Lung microvascular endothelial cell (primary cell): Measurements from ENCODE around the gene STAT1. TPM values are rescaled to one million over a fixed set of nuclear protein-coding genes. Genes with fewer than 3 reads are reported as not detected.
A peak's percentile ranks its signal among the peaks of the same experiment; 100 is the strongest.

ENCODE experiments used
- DNase-seq, 2 donors: peaks; one replicate each; pipeline versions ENCODE4 v3.0.0 to v3.0.0-alpha.2; 2010; ENCODE audit warnings: low read depth in 2 of 2
- total RNA-seq: library from RNA; depleted of rRNA; stranded (reverse); fragments of >200 nt; gene quantifications from 2 replicates; pipeline ENCODE4 v1.2.1, GENCODE V29; 2014

Gene STAT1
- 68.9 and 124 TPM in 2 replicates for total RNA-seq

- DNase-seq: peak; percentile 93 to 95
Measured at GRCh38 chr2:191013932-191014652, at the start of gene STAT1. STAT1 (minus strand) TSS chr2:191014171; CDS start chr2:191010003, 4,168 bp downstream.

GRCh38 chr2:191063584-191063983 lies 49.6 kb upstream of the STAT1 start:
- DNase-seq: no peak

- DNase-seq: no peak
Measured at GRCh38 chr2:191061381-191061980, 47.5 kb upstream of the STAT1 start.

- no peak for DNase-seq
Measured at GRCh38 chr2:191059308-191059707, 45.3 kb upstream of the STAT1 start.

GRCh38 chr2:191056228-191056627 lies 42.3 kb upstream of the STAT1 start:
- DNase-seq: no peak

GRCh38 chr2:191053256-191053655 lies 39.3 kb upstream of the STAT1 start:
- no peak for DNase-seq

GRCh38 chr2:191051825-191052778 lies 38.1 kb upstream of the STAT1 start:
- peak; percentile 52 to 72 for DNase-seq

GRCh38 chr2:191051177-191051576 lies 37.2 kb upstream of the STAT1 start:
- DNase-seq: no peak

GRCh38 chr2:191050640-191050987 lies 36.6 kb upstream of the STAT1 start:
- DNase-seq: no peak

- peak in 1 of 2 donors; percentile 40 for DNase-seq
Measured at GRCh38 chr2:191049728-191050639, 36.0 kb upstream of the STAT1 start.

- no peak for DNase-seq
Measured at GRCh38 chr2:191048073-191048472, 34.1 kb upstream of the STAT1 start.

GRCh38 chr2:191045141-191045540 lies 31.2 kb upstream of the STAT1 start:
- no peak for DNase-seq

- DNase-seq: no peak
Measured at GRCh38 chr2:191043438-191043837, 29.5 kb upstream of the STAT1 start.

GRCh38 chr2:191041418-191042161 lies 27.6 kb upstream of the STAT1 start:
- no peak for DNase-seq

- no peak for DNase-seq
Measured at GRCh38 chr2:191039616-191040015, 25.6 kb upstream of the STAT1 start.

GRCh38 chr2:191038741-191039140 lies 24.8 kb upstream of the STAT1 start:
- DNase-seq: no peak

GRCh38 chr2:191038241-191038725 lies 24.3 kb upstream of the STAT1 start:
- DNase-seq: peak in 1 of 2 donors; percentile 65

GRCh38 chr2:191037351-191037750 lies 23.4 kb upstream of the STAT1 start:
- DNase-seq: no peak

GRCh38 chr2:191036363-191036762 lies 22.4 kb upstream of the STAT1 start:
- peak in 1 of 2 donors; percentile 43 for DNase-seq
